Rectal smooth muscle tissue (tissue), 1 donor: ENCODE data around the gene SV2A.
"Not testable (repeated sequence)": the region's sequence is repeated elsewhere in the genome, so short reads cannot be mapped to it uniquely, and the experiment has no call there.

Experiments
- H3K27ac ChIP-seq: one replicate; pipeline ENCODE4 v1.7.0; 2013; ENCODE audit warnings: low read depth, low read length, inconsistent platforms
- H3K27me3 ChIP-seq: one replicate; pipeline ENCODE4 v1.7.0; 2013; ENCODE audit warnings: low read length; ENCODE audit not compliant: control insufficient read depth, insufficient read depth
- H3K36me3 ChIP-seq: one replicate; pipeline ENCODE4 v1.7.0; 2013; ENCODE audit warnings: low read length; ENCODE audit not compliant: control insufficient read depth, insufficient read depth
- H3K4me1 ChIP-seq: one replicate; pipeline ENCODE4 v1.7.0; 2013; ENCODE audit warnings: low read length; ENCODE audit not compliant: control insufficient read depth, insufficient read depth
- H3K4me3 ChIP-seq: one replicate; pipeline ENCODE4 v1.7.0; 2013; ENCODE audit warnings: low read length
- H3K9ac ChIP-seq: one replicate; pipeline ENCODE4 v1.7.0; 2013; ENCODE audit warnings: low read length

SV2A gene, protein sequence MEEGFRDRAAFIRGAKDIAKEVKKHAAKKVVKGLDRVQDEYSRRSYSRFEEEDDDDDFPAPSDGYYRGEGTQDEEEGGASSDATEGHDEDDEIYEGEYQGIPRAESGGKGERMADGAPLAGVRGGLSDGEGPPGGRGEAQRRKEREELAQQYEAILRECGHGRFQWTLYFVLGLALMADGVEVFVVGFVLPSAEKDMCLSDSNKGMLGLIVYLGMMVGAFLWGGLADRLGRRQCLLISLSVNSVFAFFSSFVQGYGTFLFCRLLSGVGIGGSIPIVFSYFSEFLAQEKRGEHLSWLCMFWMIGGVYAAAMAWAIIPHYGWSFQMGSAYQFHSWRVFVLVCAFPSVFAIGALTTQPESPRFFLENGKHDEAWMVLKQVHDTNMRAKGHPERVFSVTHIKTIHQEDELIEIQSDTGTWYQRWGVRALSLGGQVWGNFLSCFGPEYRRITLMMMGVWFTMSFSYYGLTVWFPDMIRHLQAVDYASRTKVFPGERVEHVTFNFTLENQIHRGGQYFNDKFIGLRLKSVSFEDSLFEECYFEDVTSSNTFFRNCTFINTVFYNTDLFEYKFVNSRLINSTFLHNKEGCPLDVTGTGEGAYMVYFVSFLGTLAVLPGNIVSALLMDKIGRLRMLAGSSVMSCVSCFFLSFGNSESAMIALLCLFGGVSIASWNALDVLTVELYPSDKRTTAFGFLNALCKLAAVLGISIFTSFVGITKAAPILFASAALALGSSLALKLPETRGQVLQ

DNA sequence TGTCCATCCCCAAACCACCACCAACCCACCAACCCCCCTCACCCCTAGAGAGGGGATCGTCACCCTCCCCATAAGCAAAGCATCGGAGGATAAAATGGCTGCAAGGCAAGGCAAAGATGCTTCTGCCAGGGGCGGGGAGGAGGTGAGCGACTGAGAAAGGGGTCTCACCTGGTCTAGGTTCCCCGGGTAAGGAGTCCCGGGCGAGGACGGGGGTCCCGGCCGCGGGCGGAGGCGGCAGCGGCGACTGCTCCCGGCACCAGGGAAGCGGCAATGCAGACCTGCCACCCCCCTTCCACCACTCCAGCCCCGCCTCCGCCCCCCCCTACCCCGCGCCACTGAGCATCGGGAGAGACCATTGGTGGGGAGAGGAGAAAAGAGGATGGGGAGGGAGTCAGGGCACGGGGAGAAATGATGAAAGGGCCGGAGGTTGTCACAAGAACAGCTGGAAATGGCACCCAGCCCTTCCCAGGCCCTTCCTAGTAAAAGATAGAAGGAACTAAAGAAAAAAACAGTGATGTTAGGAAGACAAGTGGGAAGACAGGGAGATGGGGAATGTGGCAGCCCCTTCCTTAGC lies at the start of gene SV2A:
Gene SV2A, minus strand, starts transcription at position 274 of the 574 bp plus-strand sequence. CDS start 4,004 bp downstream, outside the sequence.
- Histone ChIP-seq H3K4me3 (peak within 1 kb of the TSS; percentile 79), H3K9ac (peak within 1 kb of the TSS; percentile 66), H3K27ac (no peak within 1 kb of the TSS), H3K36me3 (peaks cover 2% of the 10 kb centered on the region), H3K4me1 (no peaks in the 10 kb centered on the region), H3K27me3 (peaks cover 5% of the 10 kb centered on the region)

DNA sequence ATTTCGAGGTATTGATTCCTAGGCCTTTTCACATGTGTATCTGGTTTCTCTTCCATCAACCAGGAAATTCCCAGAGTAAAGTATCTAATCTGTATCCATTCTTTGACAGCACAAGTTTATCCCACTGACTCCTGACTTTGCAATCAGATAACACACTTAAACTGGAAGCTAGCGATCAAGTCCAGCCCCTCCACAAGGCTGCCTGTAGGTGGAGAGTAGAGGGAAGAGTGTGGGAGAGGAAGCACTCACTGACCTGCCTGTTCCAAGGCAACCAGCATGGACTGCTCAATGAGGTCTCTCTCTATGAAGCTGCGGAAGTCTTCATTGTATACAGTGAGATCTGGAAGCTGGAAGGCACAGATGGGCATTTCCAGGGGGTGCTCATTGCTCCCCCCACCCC lies 49.4 kb upstream of the SV2A start:
- Histone ChIP-seq H3K9ac (no peak overlapping the region), H3K4me3 (no peak overlapping the region), H3K27me3 (no peaks in the 10 kb centered on the region), H3K36me3 (peaks cover 16% of the 10 kb centered on the region), H3K4me1 (no peaks in the 10 kb centered on the region), H3K27ac (no peak overlapping the region)

DNA sequence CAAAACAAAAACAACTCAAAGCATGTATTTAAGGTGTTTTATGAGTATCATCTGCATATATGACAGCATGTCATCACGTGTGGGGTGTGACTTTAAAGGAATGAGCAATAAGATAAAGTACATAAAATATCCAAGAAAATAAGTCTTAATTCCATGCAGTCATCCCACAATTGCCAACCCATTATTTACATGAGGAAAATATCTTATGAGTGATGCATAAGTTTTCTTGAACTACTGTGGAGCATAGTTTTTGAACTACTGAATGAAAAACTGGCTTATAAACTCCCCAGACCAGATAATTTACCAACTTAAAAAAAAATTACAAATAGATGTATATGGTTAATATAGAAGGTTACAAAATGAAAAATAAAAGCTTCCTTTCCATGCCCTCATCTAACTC lies 48.8 kb upstream of the SV2A start:
- Histone ChIP-seq H3K27ac (no peak overlapping the region), H3K9ac (no peak overlapping the region), H3K36me3 (peaks cover 16% of the 10 kb centered on the region), H3K4me3 (no peak overlapping the region), H3K4me1 (no peaks in the 10 kb centered on the region), H3K27me3 (no peaks in the 10 kb centered on the region)

DNA sequence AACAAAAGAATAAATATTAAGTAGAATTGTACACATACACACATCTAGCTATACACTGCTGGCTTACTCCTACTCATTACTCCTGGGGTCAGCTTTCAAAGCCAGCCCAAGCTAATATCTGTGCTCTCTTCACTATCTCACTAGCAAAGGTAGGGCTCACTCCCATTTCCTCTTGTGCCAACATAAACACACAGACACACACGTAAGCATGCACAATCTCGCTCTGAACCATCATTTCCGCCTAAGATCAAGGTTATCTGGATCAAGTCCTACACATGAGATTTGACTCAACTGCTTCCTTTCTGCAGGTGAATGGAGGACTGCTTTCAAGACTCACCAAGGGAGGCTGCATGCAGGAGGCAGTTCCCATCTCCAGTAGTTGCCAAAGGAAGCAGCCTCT lies 47.8 kb upstream of the SV2A start:
- Histone ChIP-seq H3K27me3 (no peaks in the 10 kb centered on the region), H3K4me1 (no peaks in the 10 kb centered on the region), H3K9ac (no peak overlapping the region), H3K27ac (no peak overlapping the region), H3K4me3 (no peak overlapping the region), H3K36me3 (peaks cover 10% of the 10 kb centered on the region)

DNA sequence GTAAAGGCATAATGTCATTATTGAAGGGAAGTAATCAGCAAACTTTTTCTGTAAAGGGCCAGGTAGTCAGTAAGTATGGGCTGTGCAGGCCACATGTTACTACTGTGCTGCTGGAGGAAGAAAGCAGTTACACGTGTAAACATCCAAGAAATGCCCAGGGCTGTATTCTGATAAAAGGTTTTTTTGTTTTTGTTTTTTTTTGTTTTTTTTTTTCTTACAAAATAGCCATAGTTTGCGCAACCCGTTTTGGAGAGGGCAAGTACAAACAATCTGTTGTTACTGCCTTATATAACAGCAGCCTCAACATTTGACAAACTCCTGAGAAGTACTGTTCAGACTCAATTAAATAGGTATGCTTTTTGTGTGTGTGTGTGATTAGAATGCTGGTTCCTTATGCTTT lies 45.7 kb upstream of the SV2A start:
- Histone ChIP-seq H3K4me3 (no peak overlapping the region), H3K4me1 (no peaks in the 10 kb centered on the region), H3K27ac (no peak overlapping the region), H3K36me3 (peaks cover 14% of the 10 kb centered on the region), H3K27me3 (no peaks in the 10 kb centered on the region), H3K9ac (no peak overlapping the region)

DNA sequence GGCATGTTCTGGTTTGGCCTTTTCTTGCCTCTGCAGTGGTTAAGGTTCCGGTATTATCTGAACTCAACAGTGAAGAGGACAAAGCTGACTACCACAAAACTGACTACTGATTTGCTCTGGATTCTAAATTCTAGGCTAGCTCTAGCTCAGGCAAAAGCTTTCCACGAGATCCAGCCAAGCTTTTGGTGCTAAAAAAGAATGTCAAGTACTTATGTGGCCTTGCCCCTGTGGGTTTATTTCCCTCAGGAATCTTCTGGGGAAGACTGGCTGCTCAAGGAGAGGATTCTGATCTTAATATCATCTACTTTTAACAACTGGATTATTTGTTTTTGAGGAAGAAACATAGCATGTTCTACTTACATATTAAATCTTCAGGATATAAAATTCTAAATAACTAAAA lies 45.1 kb upstream of the SV2A start:
- peaks cover 14% of the 10 kb centered on the region for H3K36me3 ChIP-seq
- no peak overlapping the region for H3K4me3 ChIP-seq
- H3K9ac ChIP-seq: no peak overlapping the region
- H3K27me3 ChIP-seq: no peaks in the 10 kb centered on the region
- no peak overlapping the region for H3K27ac ChIP-seq
- no peaks in the 10 kb centered on the region for H3K4me1 ChIP-seq

DNA sequence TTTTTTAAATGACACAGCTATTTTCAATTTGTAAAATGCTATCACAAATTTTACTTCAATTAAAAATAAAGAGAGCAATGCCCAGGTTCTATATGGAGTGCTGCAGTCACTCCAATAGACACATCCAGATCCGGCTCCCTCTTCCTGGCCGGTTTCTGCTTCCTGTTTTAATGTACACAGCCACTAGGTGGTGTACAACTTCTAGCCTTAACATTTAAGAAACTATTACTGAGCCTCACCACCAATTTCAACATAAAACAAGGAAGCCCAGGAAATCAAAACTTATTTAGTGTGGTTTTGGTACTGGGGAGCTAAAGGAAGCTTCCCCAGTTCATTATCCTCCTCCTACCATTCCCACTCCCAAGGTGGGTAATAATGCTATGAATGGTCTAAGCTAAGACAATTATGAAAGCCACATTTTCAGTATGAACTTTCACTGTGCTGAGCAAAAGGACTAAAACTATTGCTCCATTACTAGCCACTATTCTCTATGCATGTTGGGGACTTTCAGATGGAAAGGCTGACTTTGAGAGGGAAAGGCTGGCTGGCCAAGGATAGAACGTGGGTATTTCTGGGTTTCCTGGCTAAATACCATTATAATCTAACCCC lies 44.5 kb upstream of the SV2A start:
- Histone ChIP-seq H3K27me3 (no peaks in the 10 kb centered on the region), H3K4me3 (no peak overlapping the region), H3K4me1 (no peaks in the 10 kb centered on the region), H3K27ac (no peak overlapping the region), H3K9ac (no peak overlapping the region), H3K36me3 (peaks cover 13% of the 10 kb centered on the region)

DNA sequence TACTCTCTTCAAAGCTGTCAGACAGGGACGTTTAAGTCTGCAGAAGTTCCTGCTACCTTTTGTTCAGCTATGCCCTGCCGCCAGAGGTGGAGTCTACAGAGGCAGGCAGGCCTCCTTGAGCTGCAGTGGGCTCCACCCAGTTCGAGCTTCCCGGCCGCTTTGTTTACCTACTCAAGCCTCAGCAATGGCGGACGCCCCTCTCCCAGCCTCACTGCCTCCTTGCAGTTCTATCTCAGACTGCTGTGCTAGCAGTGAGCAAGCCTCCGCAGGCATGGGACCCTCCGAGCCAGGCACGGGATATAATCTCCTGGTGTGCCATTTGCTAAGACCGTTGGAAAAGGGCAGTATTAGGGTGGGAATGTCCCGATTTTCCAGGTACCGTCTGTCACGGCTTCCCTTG lies 39.9 kb upstream of the SV2A start:
- not testable (repeated sequence) for H3K9ac ChIP-seq, H3K36me3 ChIP-seq, H3K27ac ChIP-seq, H3K27me3 ChIP-seq, H3K4me1 ChIP-seq, H3K4me3 ChIP-seq

DNA sequence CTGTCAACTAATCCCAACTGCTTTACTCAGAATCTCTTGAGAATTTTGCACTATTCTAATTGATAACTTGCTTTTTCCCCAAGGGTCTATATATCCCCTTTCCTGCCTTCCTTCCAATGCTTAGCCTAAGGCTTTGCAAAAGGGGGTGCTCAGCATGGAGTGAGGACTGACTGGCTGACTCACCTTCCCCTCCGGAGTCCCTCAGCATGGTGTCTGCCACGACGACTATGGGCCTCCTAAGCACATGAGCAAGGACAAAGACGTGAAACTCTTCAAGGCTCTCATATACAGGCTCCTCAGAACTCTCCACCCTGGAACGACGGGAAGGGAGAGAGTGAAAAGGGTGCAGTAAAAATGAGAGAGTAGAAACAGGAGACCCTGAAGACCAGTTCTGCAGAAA lies 32.3 kb upstream of the SV2A start:
- Histone ChIP-seq H3K27ac (no peak overlapping the region), H3K36me3 (peaks cover 13% of the 10 kb centered on the region), H3K4me1 (no peaks in the 10 kb centered on the region), H3K4me3 (no peak overlapping the region), H3K9ac (no peak overlapping the region), H3K27me3 (no peaks in the 10 kb centered on the region)

DNA sequence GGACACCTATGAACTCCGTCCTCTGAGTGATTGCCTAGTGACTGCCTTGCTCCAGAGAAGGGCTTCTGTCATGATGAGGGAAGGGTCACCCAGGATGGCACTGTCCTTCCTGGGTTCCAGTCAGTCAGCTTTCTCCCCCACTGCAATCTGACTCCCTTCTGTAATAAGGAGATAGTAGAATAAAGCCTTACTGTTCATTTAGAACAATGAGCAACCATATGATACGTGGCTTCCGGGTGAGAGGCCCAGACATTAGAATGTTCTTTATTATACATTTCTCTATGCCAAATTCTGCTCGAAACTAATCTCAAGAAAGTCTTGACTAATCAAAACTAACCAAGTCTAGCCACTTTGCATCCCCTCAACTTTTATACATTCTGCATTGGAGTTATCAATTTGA lies 27.6 kb upstream of the SV2A start:
- Histone ChIP-seq H3K4me1 (no peaks in the 10 kb centered on the region), H3K4me3 (no peak overlapping the region), H3K36me3 (peaks cover 13% of the 10 kb centered on the region), H3K9ac (no peak overlapping the region), H3K27me3 (no peaks in the 10 kb centered on the region), H3K27ac (no peak overlapping the region)

DNA sequence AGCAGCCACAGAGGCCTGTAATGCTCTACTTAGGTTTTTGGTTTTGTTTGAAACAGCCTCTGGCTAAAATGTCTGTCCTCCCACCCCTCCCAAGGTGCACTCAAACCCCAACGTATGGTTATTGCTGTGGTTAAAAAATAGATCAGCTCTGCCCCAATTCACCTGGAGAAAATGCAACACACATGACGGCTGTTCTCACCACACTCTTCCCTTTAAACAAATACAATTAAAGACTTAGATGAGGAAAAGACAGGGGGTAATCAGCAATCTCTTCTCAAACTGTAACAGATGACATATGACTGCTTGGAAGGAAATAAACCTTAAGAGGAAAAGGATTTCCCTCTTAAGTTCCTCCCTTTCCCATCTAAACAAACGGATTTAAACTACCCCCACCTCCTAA lies 25.2 kb upstream of the SV2A start:
- Histone ChIP-seq H3K9ac (no peak overlapping the region), H3K27me3 (no peaks in the 10 kb centered on the region), H3K36me3 (peaks cover 6% of the 10 kb centered on the region), H3K4me1 (peaks cover 10% of the 10 kb centered on the region), H3K4me3 (no peak overlapping the region), H3K27ac (no peak overlapping the region)

DNA sequence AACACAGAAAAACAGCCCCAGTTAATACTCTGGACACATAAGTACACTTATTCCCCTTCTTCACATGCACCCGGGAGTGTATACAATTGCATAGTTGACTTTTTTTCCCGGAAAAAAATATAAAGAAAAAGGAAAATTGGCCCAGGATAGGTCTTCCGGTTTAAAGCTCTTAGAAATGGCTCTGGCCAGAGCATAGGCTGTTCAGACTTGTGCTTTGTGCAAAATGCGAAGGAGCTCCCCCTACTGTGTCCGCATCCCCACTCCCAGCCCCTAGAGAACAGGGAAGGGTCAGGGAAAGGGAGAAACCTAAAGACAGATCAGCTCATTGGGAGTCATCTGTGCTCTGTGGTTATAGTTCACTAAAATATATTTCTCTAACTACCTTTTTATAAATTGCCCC lies 24.6 kb upstream of the SV2A start:
- Histone ChIP-seq H3K36me3 (peaks cover 6% of the 10 kb centered on the region), H3K4me3 (no peak overlapping the region), H3K27ac (no peak overlapping the region), H3K27me3 (no peaks in the 10 kb centered on the region), H3K9ac (no peak overlapping the region), H3K4me1 (peaks cover 16% of the 10 kb centered on the region)
